GM12864 (cell line): ENCODE data around the gene RACGAP1.

ENCODE experiments used
- DNase-seq: peaks from one replicate; pipeline ENCODE4 v3.0.0-alpha.2; 2011; ENCODE audit warnings: low read depth
- H3K4me3 ChIP-seq: 2 replicates; pipeline ENCODE4 v1.5.1; 2011; ENCODE audit warnings: mild to moderate bottlenecking, low read depth, low read length, control low read depth
- CTCF ChIP-seq: IDR thresholded peaks from 2 replicates; pipeline ENCODE4 v1.5.1; 2011; ENCODE audit warnings: low read depth, mild to moderate bottlenecking, moderate library complexity, low read length, control low read depth, inconsistent platforms; ENCODE audit errors: missing control alignments

Gene RACGAP1

GRCh38 chr12:49941556-49942511 lies 83.5 kb downstream of the RACGAP1 start:
- no peak for TF ChIP-seq CTCF
- no peak overlapping the region for H3K4me3 ChIP-seq
- DNase-seq, result no peak

GRCh38 chr12:49939707-49940106 lies 85.6 kb downstream of the RACGAP1 start:
- no peak overlapping the region for H3K4me3 ChIP-seq
- TF ChIP-seq CTCF, result no peak
- DNase-seq, result no peak

DNA sequence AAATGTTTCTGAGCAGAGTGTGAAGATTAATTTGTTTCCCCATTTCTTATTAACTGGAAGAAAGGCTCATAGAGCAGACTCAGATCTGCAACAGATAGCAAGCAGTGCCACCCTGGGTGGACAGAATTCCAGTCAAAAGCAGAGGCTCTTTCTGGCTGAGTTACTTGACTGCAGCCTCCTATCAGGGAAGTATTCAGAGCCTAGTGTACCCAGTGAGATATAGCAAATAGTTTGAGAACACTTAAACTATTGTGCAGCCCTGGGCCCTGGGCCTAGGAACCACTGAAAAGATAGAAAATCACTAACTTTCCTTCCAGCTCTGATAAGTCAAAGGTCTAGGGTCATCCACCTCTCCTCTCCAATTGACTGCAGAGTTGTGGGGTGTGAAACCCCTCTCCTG lies 86.0 kb downstream of the RACGAP1 start:
- no peak for TF ChIP-seq CTCF
- no peak for DNase-seq
- no peak overlapping the region for H3K4me3 ChIP-seq
